ENCODE data around the gene TUG1. TPM values are rescaled to one million over a fixed set of nuclear protein-coding genes. Genes with fewer than 3 reads are reported as not detected.

TUG1 gene
- total and polyA plus RNA-seq, 2 donors (not counting 3 experiments of a cell fraction or from before 2014, with no cell fraction given): 77.1 to 85.9 TPM

- intact Hi-C loops (cut with micrococcal nuclease): no loop called here
- Histone ChIP-seq H3K9ac (replicated peaks; ENCODE audit: extremely low read depth, insufficient read depth, low read length) (no peak overlapping the region), H3K27ac (ENCODE audit: insufficient read depth, low read depth, low read length) (no peak overlapping the region), H4K20me1 (replicated peaks; ENCODE audit: control insufficient read depth, extremely low read depth, insufficient read depth, low read length) (no peaks in the 10 kb centered on the region), H3K36me3 (ENCODE audit: control insufficient read depth in 2 of 2, extremely low read depth in 1 of 2, insufficient read depth in 2 of 2, low read length in 2 of 2) (peaks cover 32 to 66% of the 10 kb centered on the region in 2 experiments), H3K4me3 (replicated peaks in 1 of 3; ENCODE audit: insufficient read depth in 1 of 3, low read depth in 1 of 3, low read length in 3 of 3) (no peak overlapping the region), H3K4me1 (ENCODE audit: control insufficient read depth, extremely low read depth, insufficient read depth, low read length) (no peaks in the 10 kb centered on the region), H3K79me2 (ENCODE audit: control insufficient read depth, insufficient read depth, low read length) (no peaks in the 10 kb centered on the region), H3K9me1 (replicated peaks; ENCODE audit: control insufficient read depth, extremely low read depth, insufficient read depth, low read length) (no peaks in the 10 kb centered on the region), H3K4me2 (ENCODE audit: insufficient read depth, low read length) (no peak overlapping the region), H3K27me3 (ENCODE audit: control insufficient read depth in 2 of 2, insufficient read depth in 2 of 2, low read length in 2 of 2) (no peaks in the 10 kb centered on the region), H2AFZ (ENCODE audit: low read depth, low read length) (no peak overlapping the region), H3K9me3 (replicated peaks; ENCODE audit: control insufficient read depth, insufficient read depth, low read length) (no peaks in the 10 kb centered on the region)
- ChIA-PET POLR2A (no interaction called here), CTCF (no interaction called here)
- no peak for DNase-seq (ENCODE audit: low read depth, low spot score)
- BruUV-seq (replicated peaks): no TSS peak
- FAIRE-seq: no peak
- dilution Hi-C loops (cut with MboI; ENCODE audit: extremely low pct_ligation_motif_present, low sequenced_read_pairs): loop anchor here (10.0 kb wide), 1 partner anchor 239 kb away; the partner anchor contains the start of gene OSBP2
- no peak for TF ChIP-seq GATA2 (IDR thresholded peaks at IDR 0.05; ENCODE audit: insufficient read depth, insufficient read length, low read depth, low read length)
- no peak for TF ChIP-seq JUN (IDR thresholded peaks at IDR 0.05; ENCODE audit: borderline replicate concordance, insufficient read depth, insufficient read length, low read depth)
- no peak for TF ChIP-seq CTCF (IDR thresholded peaks at IDR 0.05; ENCODE audit: extremely low read depth in 1 of 2, insufficient read depth in 1 of 2, low read depth in 1 of 2, low read length in 2 of 2)
- no peak for TF ChIP-seq FOS (IDR thresholded peaks at IDR 0.05; ENCODE audit: borderline replicate concordance, insufficient read depth, low read length)
- TF ChIP-seq MAX (IDR thresholded peaks at IDR 0.05; ENCODE audit: insufficient read depth, insufficient read length): no peak
- no peak for TF ChIP-seq MYC (IDR thresholded peaks at IDR 0.05; ENCODE audit: low read depth, low read length)
- no peak for TF ChIP-seq POLR2A (IDR thresholded peaks at IDR 0.05; ENCODE audit: low read depth, low read length)
- TF ChIP-seq POLR2AphosphoS5 (IDR thresholded peaks at IDR 0.05; ENCODE audit: insufficient read depth, low read depth, low read length): no peak
- TF ChIP-seq EZH2 (IDR thresholded peaks at IDR 0.05; ENCODE audit: borderline replicate concordance, low read depth, low read length, severe bottlenecking): no peak
Observed at GRCh38 chr22:30933457-30933856, 35.6 kb upstream of the TUG1 start.
